ENCODE measurements around the gene TRIM52. TPM values are rescaled to one million over a fixed set of nuclear protein-coding genes. Genes with fewer than 3 reads are reported as not detected.

TRIM52 gene
- total and polyA plus RNA-seq, 10 donors: 11.6 to 44.0 (median 20.9) TPM

GRCh38 chr5:181265092-181265671 lies 4.2 kb upstream of the TRIM52 start:
- no peak for DNase-seq
- TF ChIP-seq POLR2A (IDR thresholded peaks at IDR 0.05) (no peak), POLR2AphosphoS5 (IDR thresholded peaks at IDR 0.05) (peak in 1 of 3 donors; percentile 26), CTCF (IDR thresholded peaks at IDR 0.05 in 8 of 11, conservative IDR thresholded peaks at IDR 0.05 in 3 of 11) (no peak)
- no peaks in the 10 kb centered on the region for H3K27me3 ChIP-seq (replicated peaks in 1 of 7)
- peaks cover under 1 to 15% (median 9%) of the 10 kb centered on the region in 6 donors for H3K4me1 ChIP-seq
- intact Hi-C loops (cut with DNase I; ENCODE audit: low total_unique reads): no loop called here
- H3K4me3 ChIP-seq: no peak overlapping the region
- H3K36me3 ChIP-seq: peaks cover 0 to 28% (median 10%) of the 10 kb centered on the region in 6 donors
- H3K27ac ChIP-seq: no peak overlapping the region
- no peaks in the 10 kb centered on the region for H3K9me3 ChIP-seq
- 81 to 93% (median 89%) methylated on average over 15 to 18 of the region's 18 CpGs for WGBS, 5 donors

DNA sequence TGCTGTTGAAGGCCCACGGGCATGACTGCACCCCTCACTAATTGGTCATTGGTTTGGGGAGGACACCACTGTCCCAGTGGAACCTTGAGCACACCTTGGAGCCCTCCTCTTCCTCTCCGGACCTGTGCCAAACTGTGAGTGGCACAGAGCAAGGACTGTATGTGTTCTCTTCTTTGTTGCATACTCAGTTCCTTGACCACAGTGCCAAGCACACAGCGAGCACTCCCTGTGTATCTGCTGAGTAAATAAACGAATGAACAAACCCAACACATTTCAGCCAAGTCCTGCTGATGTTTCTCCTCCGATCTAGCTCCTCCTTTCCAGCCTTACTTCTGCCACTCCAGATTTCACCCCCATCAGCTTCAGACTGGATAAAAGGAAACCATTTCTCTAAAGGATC lies 2.7 kb upstream of the TRIM52 start:
- no peak overlapping the region for H3K4me3 ChIP-seq
- H3K27ac ChIP-seq: no peak overlapping the region
- DNase-seq: no peak
- peaks cover 16 to 31% (median 24%) of the 10 kb centered on the region in 6 donors for H3K4me1 ChIP-seq
- no peak for TF ChIP-seq CTCF (IDR thresholded peaks at IDR 0.05 in 8 of 11, conservative IDR thresholded peaks at IDR 0.05 in 3 of 11)
- TF ChIP-seq POLR2AphosphoS5 (IDR thresholded peaks at IDR 0.05): no peak
- TF ChIP-seq POLR2A (IDR thresholded peaks at IDR 0.05): no peak
- WGBS, 5 donors: 75 to 95% (median 78%) methylated on average over 5 of the region's 5 CpGs
- H3K9me3 ChIP-seq: no peaks in the 10 kb centered on the region
- peaks cover 0 to 28% (median 10%) of the 10 kb centered on the region in 6 donors for H3K36me3 ChIP-seq
- no peaks in the 10 kb centered on the region for H3K27me3 ChIP-seq (replicated peaks in 1 of 7)
- intact Hi-C loops (cut with DNase I; ENCODE audit: low total_unique reads): no loop called here

DNA sequence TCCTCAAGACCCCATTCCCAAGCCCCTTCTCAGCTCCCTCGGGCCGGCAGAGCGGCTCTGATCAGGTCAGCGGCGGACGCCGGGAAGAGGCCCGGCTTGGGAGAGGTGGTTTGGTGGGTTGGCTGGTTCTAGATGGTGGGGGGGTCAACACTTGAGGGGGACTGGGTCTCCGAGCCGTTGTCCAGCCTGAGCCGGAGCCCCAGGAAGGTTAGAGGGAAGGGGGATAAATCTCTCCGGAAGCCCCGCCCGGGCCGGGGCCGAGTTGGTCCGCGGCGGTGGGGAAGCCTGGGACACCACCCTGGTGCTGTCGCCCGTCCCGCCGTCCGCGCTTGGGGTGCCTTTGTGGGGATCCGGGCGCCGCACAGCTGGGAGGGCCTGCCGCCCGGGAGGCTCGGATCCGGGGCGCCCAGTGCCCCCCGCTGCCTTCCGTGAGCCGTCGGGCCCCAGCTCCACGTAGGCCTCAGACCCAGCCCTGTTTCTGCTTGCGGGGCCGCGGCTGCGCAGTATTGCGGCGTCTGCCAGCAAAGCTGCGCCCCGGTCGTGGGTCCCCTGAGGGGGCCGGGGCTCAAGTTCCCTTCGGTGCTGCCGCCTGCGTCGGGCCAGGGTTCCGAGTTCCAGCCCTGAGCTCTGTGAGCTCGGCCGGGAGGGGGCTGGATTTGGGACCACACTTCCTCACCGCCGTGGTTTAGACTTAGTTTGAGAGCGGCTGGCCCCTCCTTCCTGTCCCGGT lies 542 bp upstream of the TRIM52 start:
- 0 to 1% (median 0%) methylated on average over 49 to 59 of the region's 59 CpGs for WGBS, 5 donors
- Histone ChIP-seq H3K9me3 (no peaks in the 10 kb centered on the region), H3K4me1 (peaks cover 30 to 52% (median 46%) of the 10 kb centered on the region in 6 donors), H3K4me3 (peak overlapping the region; percentile 67 to 96 (median 80)), H3K27ac (peak overlapping the region; percentile 93 to 100 (median 99)), H3K27me3 (replicated peaks in 1 of 7) (no peaks in the 10 kb centered on the region), H3K36me3 (peaks cover 0 to 46% (median 10%) of the 10 kb centered on the region in 6 donors)
- TF ChIP-seq POLR2AphosphoS5 (IDR thresholded peaks at IDR 0.05) (peak; percentile 86 to 89 (median 88)), CTCF (IDR thresholded peaks at IDR 0.05 in 8 of 11, conservative IDR thresholded peaks at IDR 0.05 in 3 of 11) (peak in 2 of 11 experiments; percentile 1 to 18), POLR2A (IDR thresholded peaks at IDR 0.05) (peak in 2 of 3 donors; percentile 49 to 56)
- intact Hi-C loops (cut with DNase I; ENCODE audit: low total_unique reads): no loop called here
- peak; percentile 94 for DNase-seq
